GM12878 (cell line): ENCODE results near the gene TFF1. TPM values are rescaled to one million over a fixed set of nuclear protein-coding genes. Genes with fewer than 3 reads are reported as not detected.

Source experiments
- ATAC-seq: fragments of 200-7000 bp; cut with Tn5 transposase; 3 replicates; pipeline ENCODE4 v1.9.1; 2020; ENCODE audit warnings: mild to moderate bottlenecking, moderate library complexity
- BruUV-seq: library from RNA; stranded (reverse); fragments of 400-500 nt; replicated peaks from 2 replicates; lab custom pipeline; 2021; lab: Mats Ljungman, UMichigan
- CTCF ChIA-PET: fragments of 300-600 bp; sonication (Branson Sonifier 250); formaldehyde crosslinking; extraction: SDS; loops from one replicate; lab custom pipeline; 2021; ENCODE audit warnings: inconsistent platforms; lab: Yijun Ruan, JAX
- POLR2A ChIA-PET: fragments of 350-600 bp; formaldehyde crosslinking; extraction: SDS; loops from one replicate; lab custom pipeline; 2021; ENCODE audit warnings: inconsistent platforms; lab: Charles Lee
- RAD21 ChIA-PET: fragments of 300-600 bp; sonication (Branson Sonifier 250); formaldehyde crosslinking; loops from one replicate; lab custom pipeline; 2023; ENCODE audit warnings: antibody characterized with exemption; ENCODE audit not compliant: unreplicated experiment; lab: Charles Lee
- SMC1A ChIA-PET: fragments of 300-600 bp; sonication (Branson Sonifier 250); formaldehyde crosslinking; loops from one replicate; lab custom pipeline; 2023; ENCODE audit not compliant: unreplicated experiment, uncharacterized antibody; lab: Charles Lee
- DNase-seq: peaks from one replicate; pipeline ENCODE4 v3.0.0-alpha.2; 2011; ENCODE audit warnings: low read depth, low spot score
- FAIRE-seq: peaks from 3 replicates; lab custom pipeline; 2011; peaks lifted over from hg19 to GRCh38; lab: Jason Lieb, UNC
- H2AFZ ChIP-seq: 2 replicates; pipeline ENCODE4 v1.6.0; 2011; ENCODE audit warnings: low read depth, low read length, control low read depth; ENCODE audit not compliant: control insufficient read depth
- H3K27ac ChIP-seq: 2 replicates; pipeline ENCODE4 v1.5.1; 2011; ENCODE audit warnings: control low read depth; ENCODE audit not compliant: control insufficient read depth, insufficient read depth
- H3K27me3 ChIP-seq, 2 experiments: replicated peaks in 1 of 2; 2 replicates each; pipeline versions ENCODE4 v1.6.0 to v1.6.1; 2011; ENCODE audit warnings: low read length in 1 of 2; ENCODE audit not compliant: control insufficient read depth in 2 of 2, insufficient read depth in 2 of 2
- H3K36me3 ChIP-seq, 2 experiments: 2 replicates each; pipeline ENCODE4 v1.5.1; 2011; ENCODE audit warnings: low read length in 1 of 2; ENCODE audit not compliant: control insufficient read depth in 2 of 2, insufficient read depth in 2 of 2
- H3K4me1 ChIP-seq: 2 replicates; pipeline ENCODE4 v1.6.1; 2011; ENCODE audit warnings: mild to moderate bottlenecking, low read length, moderate library complexity, mixed read lengths; ENCODE audit not compliant: control insufficient read depth, insufficient read depth
- H3K4me2 ChIP-seq: 2 replicates; pipeline ENCODE4 v1.6.0; 2011; ENCODE audit warnings: control low read depth; ENCODE audit not compliant: control insufficient read depth, insufficient read depth
- H3K4me3 ChIP-seq: fragments of 200-600 bp; sonication (generic); 2 replicates; pipeline ENCODE4 v1.5.1; 2016
- H3K79me2 ChIP-seq: 2 replicates; pipeline ENCODE4 v1.6.0; 2011; ENCODE audit warnings: low read length; ENCODE audit not compliant: control insufficient read depth, insufficient read depth
- H3K9ac ChIP-seq: 2 replicates; pipeline ENCODE4 v1.8.0; 2011; ENCODE audit warnings: low read length, control low read depth, mixed read lengths; ENCODE audit not compliant: control insufficient read depth, insufficient read depth
- H3K9me3 ChIP-seq: replicated peaks from 3 replicates; pipeline ENCODE4 v1.5.1; 2011; ENCODE audit warnings: mild to moderate bottlenecking, low read length; ENCODE audit not compliant: control insufficient read depth, insufficient read depth
- H4K20me1 ChIP-seq: 2 replicates; pipeline ENCODE4 v1.6.0; 2011; ENCODE audit not compliant: control insufficient read depth, insufficient read depth
- EED ChIP-seq: sonication (generic); IDR thresholded peaks from 2 replicates; pipeline ENCODE4 v1.6.1; 2016; ENCODE audit warnings: antibody characterized with exemption, low read depth
- HDAC2 ChIP-seq: fragments of 200-600 bp; sonication (generic); IDR thresholded peaks from 2 replicates; pipeline ENCODE4 v1.6.1; 2017
- HDGF ChIP-seq: fragments of 450-650 bp; IDR thresholded peaks from 2 replicates; pipeline ENCODE4 v1.6.1; 2016; ENCODE audit warnings: antibody characterized with exemption
- LARP7 ChIP-seq: fragments of 450-650 bp; IDR thresholded peaks from 2 replicates; pipeline ENCODE4 v1.6.1; 2017; ENCODE audit warnings: mild to moderate bottlenecking
- NBN ChIP-seq: fragments of 450-650 bp; IDR thresholded peaks from 2 replicates; pipeline ENCODE4 v1.6.1; 2016
- NFXL1 ChIP-seq: fragments of 450-650 bp; IDR thresholded peaks from 2 replicates; pipeline ENCODE4 v1.6.1; 2017; ENCODE audit warnings: antibody characterized with exemption, mild to moderate bottlenecking, borderline replicate concordance
- PKNOX1 ChIP-seq: fragments of 450-650 bp; IDR thresholded peaks from 2 replicates; pipeline ENCODE4 v1.6.1; 2016; ENCODE audit warnings: mild to moderate bottlenecking
- POLR2AphosphoS2 ChIP-seq: IDR thresholded peaks from 2 replicates; pipeline ENCODE4 v1.6.1; 2011; ENCODE audit warnings: low read depth, mild to moderate bottlenecking, low read length, improper control_type of control experiment, moderate library complexity
- RFX5 ChIP-seq: IDR thresholded peaks from 2 replicates; pipeline ENCODE4 v1.6.1; 2011; ENCODE audit warnings: low read depth, low read length, improper control_type of control experiment
- SMAD5 ChIP-seq: IDR thresholded peaks from 2 replicates; pipeline ENCODE4 v1.6.1; 2016; ENCODE audit warnings: antibody characterized with exemption, low read depth
- TCF12 ChIP-seq: IDR thresholded peaks from 2 replicates; pipeline ENCODE4 v1.6.1; 2011; ENCODE audit warnings: low read depth, mild to moderate bottlenecking, low read length
- WRNIP1 ChIP-seq: IDR thresholded peaks from 2 replicates; pipeline ENCODE4 v1.6.1; 2011; ENCODE audit warnings: low read depth, low read length, improper control_type of control experiment, borderline replicate concordance
- ZNF207 ChIP-seq: fragments of 450-650 bp; IDR thresholded peaks from 2 replicates; pipeline ENCODE4 v1.6.1; 2014; ENCODE audit warnings: antibody characterized with exemption, mild to moderate bottlenecking, borderline replicate concordance
- ZNF24 ChIP-seq: fragments of 450-650 bp; IDR thresholded peaks from 2 replicates; pipeline ENCODE4 v1.6.1; 2017; ENCODE audit warnings: antibody characterized with exemption, mild to moderate bottlenecking
- ZNF687 ChIP-seq: fragments of 450-650 bp; IDR thresholded peaks from 2 replicates; pipeline ENCODE4 v1.6.1; 2017; ENCODE audit warnings: mild to moderate bottlenecking, moderate library complexity
- ZSCAN29 ChIP-seq: fragments of 450-650 bp; IDR thresholded peaks from 2 replicates; pipeline ENCODE4 v1.6.1; 2017; ENCODE audit warnings: mild to moderate bottlenecking, moderate library complexity
- WGBS: methylation state at CpG from one replicate; pipeline ENCODE4 v1.1.6; 2016; ENCODE audit warnings: low lambda C conversion rate; ENCODE audit not compliant: insufficient replicate concordance, insufficient coverage; ENCODE audit errors: missing lambda C conversion rate; 5-methylcytosine and 5-hydroxymethylcytosine counted together
- in situ Hi-C: fragments of 300-500 bp; cut with MboI; formaldehyde crosslinking; loops from 9 replicates; pipeline ENCODE4 v1.14.3; 2018; ENCODE audit warnings: mixed read lengths
- intact Hi-C: fragments of 100-400 bp; cut with micrococcal nuclease; formaldehyde crosslinking; loops from one replicate; pipeline ENCODE4 v1.14.2; 2022; ENCODE audit not compliant: unreplicated experiment
- polyA plus RNA-seq, 11 experiments: library from polyadenylated mRNA; depleted of rRNA in 4 of 11; unstranded in 6 of 11; stranded (reverse) in 5 of 11; fragments of >200 nt; fragmentation: Nextera tagmentation in 4 of 11; fragmentation: Illumina TruSeq in 1 of 11; extraction: Ambion mirVana in 4 of 11; extraction: Trizol in 1 of 11; gene quantifications; 1 replicate in 1 of 11; 2 replicates in 10 of 11; pipeline versions ENCODE4 v1.2.1 to v1.2.3, GENCODE V29; 2011 to 2016; ENCODE audit warnings: inconsistent platforms in 2 of 11, missing spikeins in 2 of 11, low read depth in 1 of 11
- total RNA-seq, 4 experiments: library from RNA; depleted of rRNA in 3 of 4; stranded (reverse); fragments of >200 nt in 3 of 4; fragmentation: Illumina TruSeq in 1 of 4; extraction: Trizol in 1 of 4; gene quantifications; 2 replicates each; pipeline versions ENCODE4 v1.2.1 to v1.2.3, GENCODE V29; 2013 to 2021
- TF ChIP-seq, protein P1 (sequence below): fragments of 450-650 bp; IDR thresholded peaks from 2 replicates; pipeline ENCODE4 v1.6.1; 2017; ENCODE audit warnings: borderline replicate concordance

Gene TFF1
- total and polyA plus RNA-seq, 10 of the 15 experiments (the other 5 are each of a cell fraction or from before 2014, with no cell fraction given) = 0.13 TPM; not detected in 9

DNA sequence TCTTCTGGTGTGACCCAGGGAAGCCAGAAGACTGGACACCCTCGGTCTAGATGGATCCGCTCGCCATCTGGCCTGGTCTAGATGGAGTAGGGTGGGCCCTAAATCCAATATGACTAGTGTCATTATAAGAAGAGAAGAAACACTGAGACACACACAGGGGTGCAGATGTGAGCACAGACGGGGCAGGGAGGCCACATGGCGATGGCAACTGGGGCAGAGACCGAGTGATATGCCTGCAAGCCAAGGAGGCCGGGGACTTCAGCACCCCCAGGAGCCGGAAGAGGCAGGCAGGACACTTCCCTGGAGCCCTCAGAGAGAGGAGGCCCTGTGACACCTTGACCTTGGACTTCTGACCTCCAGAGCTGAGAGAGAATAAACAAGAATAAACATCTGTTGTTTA is 45.5 kb downstream of the TFF1 start:
- H3K4me1 ChIP-seq = peaks cover 3% of the 10 kb centered on the region
- no peak for TF ChIP-seq NFXL1
- TF ChIP-seq LARP7 = no peak
- TF ChIP-seq ZNF207 = no peak
- no peak for TF ChIP-seq NBN
- TF ChIP-seq ZNF24 = no peak
- no peak for TF ChIP-seq RFX5
- TF ChIP-seq EED = no peak
- TF ChIP-seq HDAC2 = no peak
- TF ChIP-seq POLR2AphosphoS2 = no peak
- TF ChIP-seq SMAD5 = no peak
- no peak for TF ChIP-seq HDGF
- no peak for TF ChIP-seq TCF12
- no peak for TF ChIP-seq WRNIP1
- no peak for TF ChIP-seq PKNOX1
- TF ChIP-seq ZSCAN29 = no peak
- TF ChIP-seq, protein P1, sequence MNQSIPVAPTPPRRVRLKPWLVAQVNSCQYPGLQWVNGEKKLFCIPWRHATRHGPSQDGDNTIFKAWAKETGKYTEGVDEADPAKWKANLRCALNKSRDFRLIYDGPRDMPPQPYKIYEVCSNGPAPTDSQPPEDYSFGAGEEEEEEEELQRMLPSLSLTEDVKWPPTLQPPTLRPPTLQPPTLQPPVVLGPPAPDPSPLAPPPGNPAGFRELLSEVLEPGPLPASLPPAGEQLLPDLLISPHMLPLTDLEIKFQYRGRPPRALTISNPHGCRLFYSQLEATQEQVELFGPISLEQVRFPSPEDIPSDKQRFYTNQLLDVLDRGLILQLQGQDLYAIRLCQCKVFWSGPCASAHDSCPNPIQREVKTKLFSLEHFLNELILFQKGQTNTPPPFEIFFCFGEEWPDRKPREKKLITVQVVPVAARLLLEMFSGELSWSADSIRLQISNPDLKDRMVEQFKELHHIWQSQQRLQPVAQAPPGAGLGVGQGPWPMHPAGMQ = no peak
- TF ChIP-seq ZNF687 = no peak
- RAD21 ChIA-PET = interaction anchor here (1.9 kb wide), 1 partner anchor 10 kb away, joined by 7 read pairs; no protein-coding TSS in a partner anchor
- no peaks in the 10 kb centered on the region for H3K27me3 ChIP-seq
- no peak overlapping the region for H3K4me3 ChIP-seq
- no TSS peak for BruUV-seq
- no peaks in the 10 kb centered on the region; the same call in 2 of the 3 replicates for H3K9me3 ChIP-seq
- H3K36me3 ChIP-seq = no peaks in the 10 kb centered on the region
- SMC1A ChIA-PET = interaction anchor here (2.0 kb wide), 1 partner anchor 100 kb away, joined by 4 read pairs; no protein-coding TSS in a partner anchor
- WGBS = 63% methylated on average over 8 of the region's 8 CpGs
- no peak overlapping the region for H3K27ac ChIP-seq
- no peak for ATAC-seq
- CTCF ChIA-PET = interaction anchor here (0.5 to 1.7 kb wide), 3 partner anchors 11 to 490 kb away, joined by 3 to 4 read pairs (median 3); no protein-coding TSS in a partner anchor
- no peaks in the 10 kb centered on the region for H4K20me1 ChIP-seq
- no peak for DNase-seq
- in situ Hi-C loops = no loop called here
- H2AFZ ChIP-seq = no peak overlapping the region
- H3K9ac ChIP-seq = no peak overlapping the region
- no peak overlapping the region for H3K4me2 ChIP-seq
- no peaks in the 10 kb centered on the region for H3K79me2 ChIP-seq
- POLR2A ChIA-PET = no interaction called here
- FAIRE-seq = no peak
- intact Hi-C loops = no loop called here
